T47D (cell line): ENCODE results near the gene SCP2D1.

ENCODE experiments used
- DNase-seq, 2 experiments: peaks; one replicate each; pipeline versions ENCODE4 v3.0.0 to v3.0.0-alpha.2; 2011 to 2012; ENCODE audit warnings: low read depth in 1 of 2, low spot score in 1 of 2
- JUND ChIP-seq: IDR thresholded peaks from 2 replicates; pipeline ENCODE4 v1.6.1; 2012; ENCODE audit warnings: low read depth
- in situ Hi-C: cut with HindIII; loops from 2 replicates; pipeline ENCODE4 v1.10.0; 2016; ENCODE audit warnings: low sequenced_read_pairs, low pct_unique_long_range_greater_than_20kb

Gene SCP2D1

DNA sequence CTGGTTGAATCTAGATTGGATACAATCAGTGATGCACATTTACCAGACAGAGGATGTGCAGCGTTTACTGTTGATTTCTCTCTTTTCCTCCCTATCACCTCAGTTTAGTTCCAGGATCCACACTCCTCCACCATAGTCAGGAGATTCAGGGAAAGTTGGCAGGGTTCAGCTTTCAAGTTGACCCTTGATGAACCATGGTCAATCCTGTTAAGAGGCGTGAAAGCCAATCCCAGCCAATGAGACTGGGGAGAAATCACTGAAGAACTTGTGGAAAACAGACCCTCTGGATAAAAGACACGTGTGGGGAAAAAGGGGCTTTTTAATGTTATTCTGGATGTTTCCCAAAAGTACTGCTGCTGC, 19.2 kb upstream of the SCP2D1 start:
- in situ Hi-C loops = no loop called here
- DNase-seq = no peak
- TF ChIP-seq JUND = no peak

DNA sequence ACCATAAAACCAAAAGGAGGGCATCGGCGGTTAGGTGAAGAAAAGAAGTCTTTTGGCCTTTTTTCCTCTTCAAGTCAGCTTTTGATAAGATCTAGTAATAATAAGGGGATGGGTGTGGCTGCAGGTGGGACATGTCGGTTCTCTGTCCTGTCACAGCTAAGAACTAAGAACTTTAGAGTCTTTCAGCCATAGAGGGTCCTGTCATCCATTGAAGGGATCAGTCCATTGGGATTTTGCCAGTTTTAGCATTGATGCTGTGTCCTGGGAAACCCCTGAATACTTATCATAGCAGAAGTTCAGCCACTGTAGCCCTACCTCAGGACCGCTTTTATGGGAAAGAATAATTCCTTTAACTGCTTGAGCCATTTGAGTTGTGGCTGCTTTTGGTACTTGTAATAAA, 18.2 kb upstream of the SCP2D1 start:
- DNase-seq = no peak
- in situ Hi-C loops = no loop called here
- no peak for TF ChIP-seq JUND

DNA sequence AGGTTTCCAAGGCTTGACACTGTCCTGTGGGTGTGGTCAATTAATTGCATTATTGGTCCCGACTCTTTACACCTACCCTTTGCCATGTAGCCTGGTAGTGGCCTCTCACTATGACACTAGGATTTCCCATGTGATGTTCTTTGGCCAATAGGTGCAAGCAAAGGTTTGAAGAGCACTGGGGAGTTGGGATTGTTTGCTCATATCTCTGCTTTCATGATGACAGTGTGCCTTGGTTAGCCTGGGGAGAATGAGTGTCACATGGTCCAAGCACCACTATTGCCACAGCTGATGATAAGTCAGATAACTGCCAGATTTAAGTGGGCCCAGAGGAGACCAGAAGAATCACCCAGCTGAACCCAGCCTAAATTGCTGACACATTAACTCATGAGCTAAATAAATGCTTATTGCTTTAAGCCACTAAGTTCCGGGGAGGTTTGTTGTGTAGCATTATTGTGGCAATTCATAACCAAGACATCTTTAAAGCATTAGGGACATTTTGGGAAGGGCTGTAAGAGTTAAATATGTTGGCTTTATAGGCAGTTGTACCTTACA, 17.2 kb upstream of the SCP2D1 start:
- no peak for TF ChIP-seq JUND
- in situ Hi-C loops = no loop called here
- no peak for DNase-seq

DNA sequence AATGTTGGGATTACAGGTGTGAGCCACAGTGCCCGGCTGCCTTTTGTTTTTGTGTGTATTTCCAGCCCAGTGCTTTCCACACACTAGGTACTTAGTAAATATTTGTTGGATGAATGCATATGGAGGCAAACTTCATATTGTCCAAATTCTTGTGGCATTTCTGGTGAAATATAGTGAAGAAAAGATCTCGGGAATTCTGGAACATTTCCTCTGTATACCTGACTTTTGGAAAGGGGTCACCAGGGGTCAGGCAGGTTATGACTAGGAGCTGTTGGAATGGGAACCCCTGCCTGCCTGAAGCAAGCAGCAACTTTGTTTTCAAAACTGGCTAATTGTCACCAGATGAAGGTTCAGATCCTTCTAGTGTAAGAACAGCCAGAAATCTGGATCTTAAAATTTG, 12.1 kb upstream of the SCP2D1 start:
- no peak for TF ChIP-seq JUND
- in situ Hi-C loops = no loop called here
- no peak for DNase-seq

DNA sequence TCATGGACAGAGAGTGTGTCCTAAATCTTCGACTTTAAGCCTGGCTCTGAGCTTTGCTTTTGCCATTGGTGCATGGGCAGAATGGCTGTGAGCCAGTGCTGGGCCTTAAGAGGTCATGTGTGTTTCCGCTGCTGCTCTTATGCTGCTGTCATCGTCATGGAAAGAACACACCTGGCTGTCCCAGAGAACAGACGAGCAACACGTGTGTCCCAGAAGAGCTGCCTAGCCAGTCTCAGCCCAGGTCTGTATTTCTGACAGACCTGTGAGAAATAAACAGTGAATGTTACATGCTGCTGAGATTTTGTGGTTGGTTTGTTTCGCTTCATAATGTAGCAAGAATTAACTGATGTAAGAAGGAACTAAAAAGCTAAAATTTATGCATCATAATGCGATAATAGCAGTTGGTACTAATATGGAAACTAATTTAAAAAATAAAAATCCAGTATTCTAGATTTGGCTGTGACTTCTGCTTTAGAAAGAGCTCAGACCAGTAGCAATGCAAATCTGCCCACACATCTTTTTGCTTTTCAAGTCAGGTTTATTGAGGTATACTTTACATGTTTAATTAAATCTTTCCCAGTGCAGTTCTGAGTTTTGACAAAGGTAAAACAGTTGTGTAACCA, 11.5 kb upstream of the SCP2D1 start:
- DNase-seq = no peak
- no peak for TF ChIP-seq JUND

DNA sequence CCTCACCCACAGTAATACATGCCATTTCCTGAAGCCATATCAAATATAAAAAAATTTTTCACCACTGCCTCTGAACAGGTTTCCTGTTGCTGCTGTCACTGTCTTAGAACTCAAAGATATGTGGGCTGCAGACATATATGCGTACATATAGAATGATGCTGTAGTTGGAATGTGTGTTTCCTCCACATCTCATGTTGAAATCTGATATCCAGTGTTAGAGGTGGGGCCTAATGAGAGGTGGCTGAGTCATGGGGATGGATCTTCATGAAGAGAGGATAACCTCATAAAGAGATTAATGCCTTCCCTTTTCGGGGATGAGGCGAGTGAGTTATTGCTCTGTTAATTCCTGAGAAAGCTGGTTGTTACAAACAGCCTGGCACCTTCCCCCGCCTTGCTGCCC, 7.7 kb upstream of the SCP2D1 start:
- no peak for DNase-seq
- in situ Hi-C loops = no loop called here
- no peak for TF ChIP-seq JUND

More for the DNA sequence above, 11.5 kb upstream of the SCP2D1 start:
- in situ Hi-C loops = no loop called here

DNA sequence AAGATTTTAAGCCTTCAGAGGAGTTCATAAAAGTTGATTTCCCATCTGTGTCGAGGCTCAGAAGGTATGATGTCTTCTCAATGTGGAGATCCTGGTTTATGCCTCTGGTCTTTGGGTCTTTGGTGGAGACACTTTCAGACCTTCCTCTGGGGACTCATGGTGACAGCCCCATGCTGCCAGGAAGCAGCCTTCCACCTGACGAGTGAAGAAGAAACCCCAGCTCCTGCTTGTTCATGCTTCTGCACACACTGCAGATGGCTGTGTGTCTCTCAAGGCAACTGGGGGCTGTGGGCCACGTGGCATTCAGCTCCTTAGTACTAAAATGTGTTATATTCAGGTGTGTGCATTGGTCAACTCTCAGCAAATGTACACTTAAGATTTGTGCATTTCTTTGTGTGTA, 4.9 kb upstream of the SCP2D1 start:
- in situ Hi-C loops = no loop called here
- DNase-seq = no peak
- no peak for TF ChIP-seq JUND

DNA sequence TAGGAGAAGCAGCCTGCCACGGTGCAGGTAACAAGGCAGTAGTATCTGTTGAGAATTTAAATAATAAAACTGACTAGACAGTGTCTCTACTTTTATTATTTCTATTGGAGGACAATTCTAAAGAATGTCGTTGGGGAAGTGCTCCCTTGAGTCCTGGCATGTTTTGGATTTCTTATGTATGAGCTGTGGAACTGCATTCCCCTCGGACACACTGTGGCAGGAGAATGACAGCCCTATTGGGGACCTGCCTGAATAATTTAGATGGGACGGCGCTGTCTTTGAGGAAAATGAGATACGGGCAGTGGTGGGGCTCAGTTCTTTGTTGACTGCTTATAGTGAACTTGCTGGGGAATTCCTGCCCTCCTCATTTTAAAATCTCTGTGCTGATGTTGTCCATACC, 2.4 kb upstream of the SCP2D1 start:
- in situ Hi-C loops = no loop called here
- no peak for DNase-seq
- no peak for TF ChIP-seq JUND

DNA sequence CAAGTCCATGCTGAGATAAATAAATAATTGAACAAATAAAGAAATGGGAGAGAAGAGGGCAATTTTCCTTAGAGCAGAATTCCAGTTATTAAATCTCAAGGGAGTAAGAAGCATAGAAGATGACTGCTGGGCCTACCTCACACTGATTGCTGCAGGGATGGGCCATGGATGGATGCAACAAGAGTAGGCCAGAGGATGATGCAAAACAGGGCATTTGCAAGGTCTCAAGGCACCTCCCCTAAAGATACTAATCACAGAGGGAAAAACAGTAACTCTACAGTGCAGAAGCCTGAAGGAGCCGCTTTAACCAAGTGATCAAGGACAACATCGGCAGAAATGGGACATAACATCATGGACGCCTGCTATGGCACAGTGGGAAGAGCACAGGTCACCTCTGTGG, 1.7 kb upstream of the SCP2D1 start:
- no peak for DNase-seq
- TF ChIP-seq JUND = no peak
- in situ Hi-C loops = no loop called here

DNA sequence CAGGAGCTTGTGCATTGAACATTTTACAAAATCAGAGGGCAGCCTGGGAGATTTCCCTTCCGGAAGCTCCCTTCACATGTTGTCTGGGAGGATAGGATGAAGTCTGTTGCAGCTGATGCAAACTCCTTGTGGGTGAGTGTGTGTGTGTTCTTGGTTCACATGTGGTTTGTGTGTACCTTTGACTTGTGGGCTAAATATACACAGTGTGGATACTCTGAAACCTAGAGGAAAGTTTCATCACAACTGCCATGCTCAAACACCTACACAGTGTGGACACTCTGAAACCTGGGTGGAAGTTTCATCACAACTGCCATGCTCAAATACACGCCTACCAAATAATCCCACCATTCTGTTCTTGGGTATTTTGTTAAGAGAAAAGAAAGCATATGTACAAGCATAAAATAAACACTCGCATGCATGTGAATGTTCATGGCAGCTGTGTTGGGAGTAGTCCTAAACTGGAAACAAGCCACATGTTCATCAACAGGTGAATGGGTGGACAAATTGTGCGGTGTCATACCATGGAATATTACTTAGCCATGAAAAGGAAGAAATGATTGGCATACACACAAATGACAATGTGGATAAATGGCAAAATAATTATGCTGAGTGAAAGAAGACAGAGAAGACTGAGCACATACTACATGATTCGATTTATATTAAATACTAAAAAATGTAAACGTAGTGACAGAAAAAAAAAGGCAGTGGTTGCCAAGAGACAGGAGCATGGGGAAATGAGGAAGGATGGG, 1.8 kb downstream of the SCP2D1 start:
- in situ Hi-C loops = no loop called here
- TF ChIP-seq JUND = no peak
- DNase-seq = no peak

DNA sequence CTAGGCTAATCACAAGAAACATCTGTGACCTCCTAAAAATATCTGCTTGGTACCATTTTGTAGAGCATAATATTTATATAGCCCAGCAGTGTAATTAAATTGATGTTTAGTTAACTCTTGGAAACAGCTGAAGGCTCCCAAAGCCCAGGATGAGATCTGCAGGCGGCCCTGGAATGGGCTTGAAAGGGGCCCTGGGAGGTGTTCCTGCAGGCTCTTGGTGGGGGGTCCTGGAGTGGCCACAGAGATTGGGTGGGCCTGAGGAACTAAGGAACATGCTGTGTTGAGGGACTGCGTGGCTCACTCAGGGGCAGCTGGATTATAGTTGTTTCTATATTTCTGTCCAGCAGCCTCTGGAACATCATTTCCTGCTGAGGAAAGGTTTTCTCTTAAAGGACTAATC, 9.2 kb downstream of the SCP2D1 start:
- in situ Hi-C loops = no loop called here
- no peak for DNase-seq

DNA sequence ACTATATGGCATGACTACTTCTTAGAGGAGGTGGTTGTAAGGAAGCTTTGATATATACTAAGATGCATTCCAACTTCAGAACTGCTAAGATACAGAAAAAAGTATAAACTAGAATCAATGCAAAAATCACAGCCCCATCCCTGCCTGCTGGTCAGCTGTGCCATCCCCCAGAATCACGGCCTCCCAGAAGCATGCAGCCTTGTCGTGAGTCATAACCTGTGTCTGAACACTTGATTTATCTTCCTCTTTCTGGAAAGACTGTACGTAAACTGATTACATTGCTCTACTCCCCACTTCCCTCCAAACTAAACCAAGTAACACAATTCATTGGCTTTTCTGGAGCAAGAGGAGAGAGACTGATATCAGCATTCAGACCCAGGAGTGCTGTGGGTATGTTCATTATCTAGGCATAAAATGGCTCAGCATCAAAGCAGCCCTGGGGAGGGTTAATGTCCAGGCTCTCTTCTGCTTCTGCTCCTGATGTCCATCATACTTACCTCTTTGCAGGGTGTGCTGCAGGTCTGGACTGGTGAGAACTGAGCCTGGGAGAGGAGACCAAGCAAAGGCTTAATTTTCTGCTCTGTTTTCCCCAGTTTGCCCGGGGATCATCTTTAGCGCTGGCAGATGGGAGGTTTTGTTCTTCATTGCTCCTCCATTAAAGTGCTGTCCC, 18.4 kb downstream of the SCP2D1 start:
- TF ChIP-seq JUND = no peak
- no peak for DNase-seq
- in situ Hi-C loops = no loop called here

More for the DNA sequence above, 9.2 kb downstream of the SCP2D1 start:
- TF ChIP-seq JUND = no peak
